IPS-NIHi11 (cell line): Measurements from ENCODE around the gene CLCNKA.
"Not testable (repeated sequence)": the region's sequence is repeated elsewhere in the genome, so short reads cannot be mapped to it uniquely, and the experiment has no call there.

Experiments
- DNase-seq: peaks from one replicate; pipeline ENCODE4 v3.0.0; 2012; ENCODE audit warnings: mixed read lengths, low spot score

Gene CLCNKA

DNA sequence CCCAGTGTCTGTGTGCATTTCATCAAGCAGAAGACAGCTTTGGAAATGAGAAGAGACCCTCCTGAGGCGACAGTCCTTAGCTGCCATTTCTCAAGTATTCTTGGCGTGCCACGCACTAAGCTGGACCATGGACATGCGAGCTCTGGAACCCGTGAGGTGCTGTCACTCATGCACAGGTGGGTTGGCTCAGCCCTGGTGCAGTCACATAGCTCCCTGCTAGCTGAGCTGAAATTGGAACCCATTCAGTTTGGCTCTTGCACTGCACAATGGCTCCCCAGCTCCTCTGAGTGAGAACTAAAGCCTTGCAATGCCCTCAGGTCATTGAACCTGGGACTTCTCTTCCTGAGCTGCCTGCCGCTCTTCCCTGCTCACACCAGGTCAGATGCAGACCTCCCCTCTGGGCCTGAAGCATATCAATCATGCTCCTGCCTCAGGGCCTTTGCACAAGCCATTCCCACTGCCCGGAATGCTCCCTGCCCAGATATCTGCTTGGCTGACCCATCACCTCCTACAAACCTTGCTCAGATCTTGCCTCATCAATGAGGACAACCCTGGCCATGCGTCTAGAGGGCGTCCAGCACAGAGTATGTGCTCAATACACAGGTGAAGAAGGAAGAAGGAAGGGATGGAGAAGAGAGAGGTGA is 24.1 kb upstream of the CLCNKA start:
- peak; percentile 7 for DNase-seq

- no peak for DNase-seq
These were observed 22.9 kb upstream of the CLCNKA start for GRCh38 chr1:15998929-15999328.

DNA sequence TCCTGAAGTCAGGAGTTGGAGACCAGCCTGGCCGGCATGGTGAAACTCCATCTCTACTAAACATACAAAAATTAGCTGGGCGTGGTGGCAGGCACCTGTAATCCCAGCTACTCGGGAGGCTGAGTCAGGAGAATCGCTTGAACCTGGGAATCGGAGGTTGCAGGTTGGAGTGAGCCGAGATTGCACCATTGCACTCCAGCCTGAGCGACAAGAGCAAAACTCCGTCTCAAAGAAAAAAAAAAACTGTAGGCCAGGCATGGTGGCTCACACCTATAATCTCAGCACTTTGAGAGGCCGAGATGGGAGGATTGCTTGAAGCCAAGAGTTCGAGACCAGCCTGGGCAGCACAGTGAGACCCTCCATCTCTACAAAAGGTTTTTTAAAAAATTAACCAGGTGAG is 20.6 kb upstream of the CLCNKA start:
- not testable (repeated sequence) for DNase-seq

DNA sequence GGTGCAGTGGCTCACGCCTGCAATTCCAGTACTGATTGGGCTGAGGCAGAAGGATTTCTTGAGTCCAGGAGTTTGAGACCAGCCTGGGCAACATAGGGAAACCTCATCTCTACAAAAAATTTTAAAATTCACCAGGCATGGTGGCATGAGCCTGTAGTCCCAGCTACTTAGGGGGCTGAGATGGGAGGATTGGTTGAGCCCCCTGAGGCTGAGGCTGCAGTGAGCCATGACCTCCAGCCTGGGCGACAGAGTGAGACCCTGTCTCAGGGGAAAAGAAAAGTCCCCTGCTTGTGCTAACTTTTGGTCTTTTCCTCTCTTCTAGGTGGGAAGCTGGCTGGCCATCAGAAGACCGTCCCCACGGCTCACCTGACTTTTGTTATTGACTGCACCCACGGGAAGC is 16.2 kb upstream of the CLCNKA start:
- no peak for DNase-seq

DNA sequence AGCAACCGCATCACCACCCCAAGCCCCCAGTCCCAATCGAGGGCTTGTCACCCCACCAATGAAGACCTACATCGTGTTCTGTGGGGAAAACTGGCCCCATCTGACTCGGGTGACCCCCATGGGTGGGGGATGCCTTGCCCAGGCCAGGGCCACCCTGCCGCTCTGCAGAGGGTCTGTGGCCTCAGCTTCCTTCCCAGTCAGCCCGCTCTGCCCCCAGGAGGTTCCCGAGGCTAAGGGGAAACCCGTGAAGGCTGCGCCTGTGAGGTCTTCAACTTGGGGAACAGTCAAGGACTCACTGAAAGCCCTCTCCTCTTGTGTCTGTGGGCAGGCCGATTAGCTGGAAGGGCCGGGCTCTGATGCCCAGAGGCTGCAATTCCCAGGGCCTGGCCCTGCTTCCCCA is 15.8 kb upstream of the CLCNKA start:
- DNase-seq = no peak

DNA sequence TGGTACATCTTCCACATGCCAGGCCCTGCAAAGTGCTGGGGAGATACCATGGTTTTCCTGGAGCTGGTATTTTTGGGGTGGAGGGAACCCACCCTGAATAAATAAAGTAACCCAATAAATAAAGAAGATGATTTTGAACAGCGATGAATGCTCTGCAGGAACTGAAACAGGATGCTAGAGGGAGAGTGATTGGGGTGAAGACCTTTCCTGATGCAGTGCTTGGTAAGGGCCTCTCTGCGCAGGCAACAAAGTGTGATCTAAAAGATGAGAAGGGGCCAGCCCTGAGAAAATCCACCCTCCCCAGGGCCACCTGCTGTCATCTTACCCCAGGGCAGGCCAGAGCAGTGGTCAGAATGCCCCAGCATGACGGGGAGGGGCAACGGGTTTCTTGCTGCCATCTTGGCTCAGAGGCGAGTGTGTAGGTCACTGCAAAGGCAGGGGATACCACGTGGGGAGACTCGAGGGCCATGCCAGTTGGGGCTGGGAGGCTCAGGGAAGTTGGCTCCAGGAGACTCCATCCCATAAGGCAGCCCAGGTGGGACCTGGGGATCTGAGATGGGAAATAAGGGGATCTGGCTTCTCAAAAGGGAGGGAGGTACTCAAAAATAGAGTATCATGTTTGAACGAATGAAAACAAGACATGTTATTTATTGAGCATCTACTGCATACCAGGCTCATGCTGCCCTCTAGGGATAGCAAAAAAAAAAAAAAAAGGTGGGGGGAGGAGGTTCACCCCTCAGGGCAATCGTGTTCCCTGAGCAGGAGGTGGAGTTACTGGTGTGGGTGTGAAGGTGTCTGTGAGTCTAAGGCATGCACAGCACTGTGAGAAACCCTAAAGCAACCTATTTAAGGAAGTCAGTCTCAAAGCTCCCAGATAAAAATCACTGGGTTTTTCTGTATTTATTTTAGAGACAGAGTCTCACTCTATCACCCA is 15.0 kb upstream of the CLCNKA start:
- peak; percentile 7 for DNase-seq

DNA sequence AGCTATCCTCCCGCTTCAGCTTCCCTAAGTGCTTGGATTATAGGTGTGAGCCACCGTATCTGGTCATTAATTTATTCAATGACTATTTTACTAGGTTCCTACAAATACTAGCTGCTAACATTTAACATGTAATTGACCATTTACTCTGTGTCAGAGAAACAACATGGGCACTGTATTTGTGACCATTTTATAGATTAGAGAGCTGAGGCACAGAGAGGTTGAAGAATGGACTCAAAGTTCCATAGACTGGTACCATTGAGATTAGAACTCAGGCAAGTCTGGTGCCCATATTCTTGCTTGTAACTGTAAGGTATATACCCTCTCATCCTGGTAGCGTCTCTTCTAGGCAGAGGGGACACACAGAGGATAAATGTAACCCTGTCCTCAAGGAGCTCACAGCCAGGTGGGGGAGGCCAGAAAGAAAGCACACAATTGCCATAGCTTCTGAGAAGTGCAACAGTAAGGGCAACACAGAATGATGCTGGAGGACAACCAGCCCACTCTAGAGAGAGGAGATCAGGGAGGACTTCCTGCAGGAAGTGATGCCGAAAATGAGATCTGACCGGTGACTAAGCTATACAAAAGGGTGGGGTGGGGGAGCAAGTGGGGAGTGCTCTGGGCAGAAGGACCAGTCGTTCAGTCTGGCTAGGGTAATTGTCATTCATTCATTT is 14.0 kb upstream of the CLCNKA start:
- no peak for DNase-seq

- DNase-seq = peak; percentile 84
These were observed 12.8 kb upstream of the CLCNKA start for GRCh38 chr1:16009030-16009460.

- no peak for DNase-seq
These were observed 12.2 kb upstream of the CLCNKA start for GRCh38 chr1:16009678-16010077.

DNA sequence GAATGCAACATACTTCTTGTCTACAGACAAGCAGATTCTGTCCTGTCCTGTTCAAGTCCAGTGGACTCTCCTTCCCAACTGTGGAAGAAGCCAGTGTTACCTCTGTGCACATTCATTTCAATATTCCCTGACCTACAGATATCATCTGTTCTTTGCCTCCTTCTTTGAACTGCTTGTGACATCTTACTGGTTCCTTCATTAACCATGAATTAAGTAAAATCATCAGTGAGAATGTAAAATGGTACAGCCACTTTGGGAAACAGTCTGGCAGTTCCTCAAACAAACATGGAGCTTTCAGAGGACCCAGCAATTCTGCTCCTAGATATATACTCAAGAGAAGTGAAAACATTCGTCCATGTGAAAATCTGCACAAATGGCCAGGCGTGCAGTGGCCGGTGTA is 11.0 kb upstream of the CLCNKA start:
- no peak for DNase-seq

DNA sequence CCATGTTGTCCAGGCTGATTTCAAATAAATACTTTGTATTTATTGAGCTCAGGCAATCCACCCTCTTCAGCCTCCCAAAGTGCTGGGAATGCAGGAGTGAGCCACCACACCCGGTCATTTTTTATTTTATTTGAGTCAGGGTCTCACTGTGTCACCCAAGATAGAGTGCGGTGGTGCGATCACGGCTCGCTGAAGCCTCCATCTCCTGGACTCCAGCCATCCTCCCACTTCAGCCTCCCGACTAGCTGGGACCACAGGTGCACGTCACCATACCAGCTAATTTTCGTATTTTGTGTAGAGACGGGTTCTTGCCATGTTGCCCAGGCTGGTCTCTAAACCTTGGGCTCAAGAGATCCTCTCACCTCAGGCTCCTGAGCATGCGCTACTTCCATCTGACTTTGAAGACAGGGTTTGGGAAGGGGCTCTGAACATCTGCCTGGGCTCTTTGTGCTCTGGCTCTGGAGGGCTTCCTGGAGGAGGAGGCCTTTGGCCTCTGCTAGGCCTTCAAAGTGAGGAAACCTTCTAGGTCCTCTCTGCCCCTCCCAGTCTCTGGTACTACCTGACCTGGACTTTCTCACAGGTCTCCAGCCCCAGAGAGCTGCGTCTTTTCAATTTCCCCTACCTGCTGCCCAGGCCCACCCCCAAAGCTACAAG is 9.8 kb upstream of the CLCNKA start:
- peak; percentile 4 for DNase-seq

DNA sequence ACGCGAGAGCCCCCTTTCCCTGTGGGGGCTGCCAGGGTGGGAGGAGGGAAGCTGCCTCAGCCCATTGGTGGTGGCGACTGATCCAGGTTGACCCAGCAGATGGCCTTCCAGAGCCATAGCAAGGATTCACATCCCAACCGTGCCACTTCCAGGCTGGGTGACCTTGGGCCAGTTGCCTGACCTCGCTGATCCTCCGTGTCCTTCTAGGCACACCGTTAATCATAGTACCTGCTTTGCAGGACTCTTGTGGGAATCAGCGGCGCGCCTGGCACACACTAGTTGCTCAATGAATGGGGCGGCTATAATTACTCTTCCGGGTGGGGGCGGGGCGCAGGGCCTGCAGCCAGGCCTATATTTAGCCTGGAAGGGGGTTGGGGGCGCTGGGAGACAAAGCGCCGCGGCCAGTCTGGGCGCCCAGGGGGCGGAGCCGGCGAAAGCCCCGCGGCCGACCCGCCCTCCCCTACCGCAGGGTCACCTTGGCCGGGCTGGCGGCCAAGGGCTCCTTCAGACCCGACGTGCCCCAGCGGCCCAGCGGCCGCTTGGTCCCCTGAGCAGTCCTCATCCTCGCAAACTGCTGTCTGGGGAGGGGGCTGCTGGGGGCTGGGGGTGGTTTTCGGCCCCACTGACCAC is 9.1 kb upstream of the CLCNKA start:
- peak; percentile 92 for DNase-seq

DNA sequence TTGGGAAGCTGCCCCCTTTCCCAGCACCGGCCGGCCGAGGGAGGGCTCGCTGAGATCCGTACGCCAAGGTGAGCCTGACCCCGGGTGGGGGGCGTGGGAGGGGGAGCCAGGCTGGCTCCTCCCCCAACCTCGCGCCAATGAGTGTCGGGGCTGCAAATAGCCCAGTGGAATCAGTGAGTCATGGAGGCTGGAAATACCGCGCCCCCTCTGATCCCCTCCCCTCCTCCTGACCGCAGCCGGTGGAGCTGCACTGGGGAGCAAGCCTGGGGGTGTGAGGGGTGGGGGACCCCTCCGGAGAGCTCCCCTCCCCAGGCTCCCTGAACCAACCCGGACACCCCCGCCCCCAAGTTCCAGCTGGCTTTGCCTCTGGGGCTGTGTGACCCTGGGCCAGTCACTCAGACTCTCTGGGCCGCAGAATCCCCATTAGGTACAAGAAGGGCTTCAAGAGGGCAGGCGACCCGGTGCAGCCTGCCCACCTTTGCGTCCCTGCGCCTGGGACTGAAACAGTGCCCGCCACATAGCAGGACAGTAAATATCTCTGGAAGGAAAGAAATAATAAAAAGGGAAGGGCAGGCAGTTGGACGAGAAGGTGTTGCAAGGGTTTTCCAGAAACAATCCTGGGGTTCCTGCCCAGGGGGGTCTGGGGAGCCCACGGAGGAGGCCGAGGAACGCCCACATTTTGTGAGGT is 8.5 kb upstream of the CLCNKA start:
- peak; percentile 84 for DNase-seq

- DNase-seq = no peak
These were observed 8.0 kb upstream of the CLCNKA start for GRCh38 chr1:16013908-16014258.

DNA sequence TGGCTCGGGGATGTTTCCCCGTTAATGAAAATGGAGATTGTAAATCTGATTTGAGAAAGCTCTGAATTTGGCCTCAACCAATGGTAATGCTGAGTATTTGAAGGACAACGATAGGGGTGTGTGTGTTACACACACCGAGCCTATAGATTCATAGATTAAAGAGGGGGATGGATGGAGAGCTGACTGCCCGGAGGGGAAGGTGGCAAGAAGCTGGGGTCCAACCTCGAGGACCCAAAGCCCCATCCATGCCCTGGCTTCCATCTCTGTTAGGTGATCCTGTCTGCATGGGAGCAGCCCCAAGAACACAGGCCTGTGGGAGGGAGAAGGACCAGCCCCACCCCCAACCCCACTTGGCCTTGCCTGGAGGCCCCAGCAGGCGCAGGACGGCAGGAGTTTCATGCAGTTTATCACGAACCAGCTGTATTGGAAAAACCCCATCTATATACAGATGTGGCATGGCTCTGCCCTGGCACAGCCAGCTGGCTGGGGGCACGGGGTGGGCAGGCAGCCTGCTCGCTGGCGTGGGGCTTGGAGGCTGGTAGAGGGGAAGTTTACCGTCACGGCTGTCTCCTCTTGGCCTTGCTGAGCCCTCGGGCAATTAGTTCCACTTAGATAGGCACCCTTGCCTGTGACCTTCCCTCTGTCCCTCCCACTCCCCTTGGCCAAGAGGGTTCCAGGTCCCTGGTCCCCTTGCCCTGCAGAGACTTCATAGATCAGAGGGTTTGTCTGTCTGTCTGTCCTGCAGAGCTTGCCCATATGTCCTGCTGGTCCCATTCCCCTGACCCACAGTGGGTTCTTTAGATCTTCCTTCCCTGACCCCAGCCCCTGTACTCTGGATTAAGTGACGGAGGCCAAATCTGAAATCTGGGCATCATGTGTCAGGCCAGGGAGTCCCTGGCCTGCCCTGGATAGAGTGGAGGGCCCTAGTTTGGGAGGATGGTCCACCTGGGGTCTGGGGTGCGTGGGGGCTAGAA is 7.0 kb upstream of the CLCNKA start:
- no peak for DNase-seq

DNA sequence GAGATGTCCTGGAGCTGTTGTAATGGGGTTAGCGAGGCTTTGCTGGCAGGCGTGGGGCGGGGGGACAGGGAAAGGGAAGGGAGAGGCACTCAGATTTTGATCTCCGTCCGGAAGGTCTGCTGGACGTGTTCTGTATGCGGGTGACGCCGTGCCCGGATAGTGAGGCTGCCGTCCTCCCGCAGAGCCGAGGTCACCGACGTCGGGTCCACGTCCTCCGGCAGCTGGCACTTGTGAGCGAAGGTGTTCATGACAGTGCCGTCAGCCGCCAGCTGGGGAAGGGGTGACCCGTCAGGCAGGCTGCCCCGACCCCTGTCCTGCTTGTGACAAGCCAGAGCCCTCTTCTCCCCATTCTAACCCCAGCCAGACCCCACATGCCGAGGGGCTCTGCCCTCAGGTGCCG is 6.3 kb upstream of the CLCNKA start:
- DNase-seq = no peak

GRCh38 chr1:16015960-16016901 is 5.6 kb upstream of the CLCNKA start:
- DNase-seq = no peak

DNA sequence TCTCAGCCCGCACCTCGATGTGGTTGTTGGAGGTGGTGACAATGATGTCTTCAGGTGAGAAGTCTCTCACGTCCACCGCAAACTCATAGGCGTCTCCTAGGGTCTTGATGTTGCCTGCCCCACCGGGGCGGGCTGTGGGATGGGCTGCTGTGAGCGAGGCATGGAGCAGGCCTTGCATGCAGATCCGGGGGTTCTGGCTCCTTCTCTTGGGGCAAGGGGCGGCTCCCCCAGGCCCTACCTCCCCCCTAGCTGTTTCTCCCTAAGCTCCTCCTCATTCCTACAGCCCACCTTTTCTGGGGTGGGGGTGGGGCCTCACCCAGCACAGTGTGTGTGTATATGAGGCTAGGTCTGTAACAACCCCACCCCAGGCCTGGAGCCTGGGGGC is 4.8 kb upstream of the CLCNKA start:
- DNase-seq = no peak
